ENCODE measurements around the gene TEDC2. TPM values are rescaled to one million over a fixed set of nuclear protein-coding genes. Genes with fewer than 3 reads are reported as not detected.

Gene TEDC2
- total RNA-seq, 1 donor from 2014 or later, result not detected

DNA sequence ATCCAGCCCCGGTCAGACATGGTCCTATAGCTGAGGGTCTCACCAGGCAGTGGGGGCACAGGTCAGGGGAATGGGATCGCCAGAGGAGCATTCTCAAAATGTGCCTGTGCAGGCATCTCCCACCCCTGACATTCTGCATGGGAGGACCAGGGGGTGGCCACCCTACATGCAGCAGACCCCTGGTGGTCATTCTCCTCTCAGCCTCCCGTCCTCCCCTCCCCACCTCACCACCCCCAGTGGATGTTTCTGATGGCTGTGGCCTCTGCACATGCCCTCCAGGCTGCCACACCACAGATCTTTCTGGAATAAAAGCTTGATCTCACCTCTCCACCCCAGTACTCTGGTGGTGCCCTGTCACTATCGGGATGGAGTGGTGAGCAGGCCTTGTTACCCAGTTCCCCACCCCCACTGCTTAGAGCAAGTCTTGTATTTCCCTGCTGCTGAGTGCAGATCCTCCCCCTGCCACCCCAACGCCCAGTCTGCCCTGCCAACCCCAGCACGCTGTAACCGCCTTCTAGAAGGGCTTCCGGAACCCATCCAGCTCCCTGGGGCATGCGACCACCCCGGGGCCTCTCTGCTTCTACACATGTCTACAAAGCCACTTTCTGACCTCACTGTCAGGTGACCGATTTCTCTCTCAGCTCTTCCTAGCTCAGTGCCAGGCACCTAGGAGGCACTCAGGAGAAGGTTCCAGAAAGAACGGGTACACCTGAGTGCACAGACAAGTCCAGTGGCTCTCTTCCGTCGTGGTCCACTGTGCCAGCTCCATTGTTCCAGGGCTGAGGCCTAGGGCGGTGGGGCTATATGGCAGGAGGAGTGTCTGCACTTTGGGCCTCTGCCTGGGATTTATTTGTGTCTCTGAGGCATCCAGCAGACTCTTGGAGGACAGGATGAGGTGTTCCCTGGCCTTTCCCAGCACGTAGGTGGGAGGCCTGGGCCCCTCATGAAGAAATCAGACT lies 24.3 kb downstream of the TEDC2 start:
- no peak for DNase-seq (ENCODE audit: low spot score in 2 of 2)
- H3K4me3 ChIP-seq, result no peak overlapping the region
- no peak overlapping the region for H3K27ac ChIP-seq
- no peaks in the 10 kb centered on the region for H3K27me3 ChIP-seq
- intact Hi-C loops (cut with DNase I), result no loop called here
- no peaks in the 10 kb centered on the region for H3K36me3 ChIP-seq
- no peaks in the 10 kb centered on the region for H3K9me3 ChIP-seq
- H3K4me1 ChIP-seq, result peaks cover 8 to 17% of the 10 kb centered on the region in 2 donors
- TF ChIP-seq, protein P1, sequence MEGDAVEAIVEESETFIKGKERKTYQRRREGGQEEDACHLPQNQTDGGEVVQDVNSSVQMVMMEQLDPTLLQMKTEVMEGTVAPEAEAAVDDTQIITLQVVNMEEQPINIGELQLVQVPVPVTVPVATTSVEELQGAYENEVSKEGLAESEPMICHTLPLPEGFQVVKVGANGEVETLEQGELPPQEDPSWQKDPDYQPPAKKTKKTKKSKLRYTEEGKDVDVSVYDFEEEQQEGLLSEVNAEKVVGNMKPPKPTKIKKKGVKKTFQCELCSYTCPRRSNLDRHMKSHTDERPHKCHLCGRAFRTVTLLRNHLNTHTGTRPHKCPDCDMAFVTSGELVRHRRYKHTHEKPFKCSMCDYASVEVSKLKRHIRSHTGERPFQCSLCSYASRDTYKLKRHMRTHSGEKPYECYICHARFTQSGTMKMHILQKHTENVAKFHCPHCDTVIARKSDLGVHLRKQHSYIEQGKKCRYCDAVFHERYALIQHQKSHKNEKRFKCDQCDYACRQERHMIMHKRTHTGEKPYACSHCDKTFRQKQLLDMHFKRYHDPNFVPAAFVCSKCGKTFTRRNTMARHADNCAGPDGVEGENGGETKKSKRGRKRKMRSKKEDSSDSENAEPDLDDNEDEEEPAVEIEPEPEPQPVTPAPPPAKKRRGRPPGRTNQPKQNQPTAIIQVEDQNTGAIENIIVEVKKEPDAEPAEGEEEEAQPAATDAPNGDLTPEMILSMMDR (IDR thresholded peaks at IDR 0.05), result no peak

DNA sequence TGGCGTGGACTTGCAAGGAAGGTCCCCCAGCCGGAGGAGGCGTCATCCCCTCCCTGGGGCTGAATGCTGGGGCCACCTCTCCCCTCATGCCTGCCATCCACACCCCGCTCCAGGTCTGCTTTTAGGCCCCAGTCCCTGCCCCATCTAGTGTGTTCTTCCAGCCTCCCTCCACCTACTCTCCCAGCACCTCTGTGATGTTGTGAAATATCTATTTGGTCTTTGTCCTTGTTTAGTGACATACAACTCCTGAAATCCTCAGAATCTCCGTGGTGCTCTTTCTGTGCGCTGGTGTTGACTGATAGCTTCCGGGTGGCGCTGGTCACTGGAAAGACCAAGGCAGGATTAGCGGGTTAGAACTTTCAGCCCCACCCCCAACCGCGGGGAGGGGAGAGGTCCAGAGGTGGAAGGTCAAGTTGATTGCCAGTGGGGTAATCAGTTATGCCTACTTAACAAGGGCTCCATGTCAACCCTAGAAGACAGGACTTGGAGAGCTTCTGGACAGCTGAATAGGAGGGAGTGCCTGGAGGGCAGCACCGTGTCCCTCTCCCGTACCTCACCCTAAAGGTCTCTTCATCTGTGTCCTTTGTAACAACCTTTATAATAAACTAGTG lies 25.1 kb downstream of the TEDC2 start:
- Histone ChIP-seq H3K4me3 (no peak overlapping the region), H3K27ac (no peak overlapping the region), H3K27me3 (no peaks in the 10 kb centered on the region), H3K36me3 (no peaks in the 10 kb centered on the region), H3K9me3 (no peaks in the 10 kb centered on the region), H3K4me1 (peaks cover 8 to 17% of the 10 kb centered on the region in 2 donors)
- intact Hi-C loops (cut with DNase I), result no loop called here
- TF ChIP-seq, protein P1 (IDR thresholded peaks at IDR 0.05), result no peak
- DNase-seq (ENCODE audit: low spot score in 2 of 2), result no peak

DNA sequence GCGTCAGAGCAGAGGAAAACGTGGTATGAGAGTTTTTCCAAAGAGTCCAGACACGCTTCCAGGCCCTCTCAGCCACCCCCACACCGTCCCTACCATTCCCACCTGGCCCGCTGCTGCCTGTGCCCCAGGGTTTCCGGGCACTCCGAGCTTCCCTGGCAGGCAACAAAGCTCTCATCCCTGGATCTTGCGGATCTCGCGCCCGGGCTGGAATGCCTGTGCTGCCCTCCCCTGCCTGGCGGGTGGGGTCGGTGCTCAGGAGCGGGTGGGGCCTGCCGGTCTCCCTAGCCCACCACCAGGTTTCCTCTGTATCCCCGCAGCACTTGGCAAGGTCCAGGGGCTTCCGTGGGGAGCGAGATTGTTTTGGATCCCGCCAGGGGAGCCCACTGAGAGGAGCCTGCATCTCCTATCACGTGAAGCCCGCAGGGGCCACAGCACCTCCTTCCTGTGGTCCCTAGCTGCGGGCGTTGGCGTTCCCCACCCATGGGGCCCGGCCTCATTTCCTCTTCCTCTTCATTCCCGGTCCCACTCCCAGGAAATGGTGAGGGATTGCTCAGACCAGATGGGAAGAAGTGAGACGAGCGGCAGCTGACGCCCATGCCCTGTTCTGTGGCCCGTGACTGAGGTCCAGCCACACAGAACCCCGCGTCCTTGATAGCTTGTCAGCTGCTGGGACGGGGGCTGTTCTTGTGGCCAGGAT lies 26.1 kb downstream of the TEDC2 start:
- H3K4me3 ChIP-seq, result no peak overlapping the region

DNA sequence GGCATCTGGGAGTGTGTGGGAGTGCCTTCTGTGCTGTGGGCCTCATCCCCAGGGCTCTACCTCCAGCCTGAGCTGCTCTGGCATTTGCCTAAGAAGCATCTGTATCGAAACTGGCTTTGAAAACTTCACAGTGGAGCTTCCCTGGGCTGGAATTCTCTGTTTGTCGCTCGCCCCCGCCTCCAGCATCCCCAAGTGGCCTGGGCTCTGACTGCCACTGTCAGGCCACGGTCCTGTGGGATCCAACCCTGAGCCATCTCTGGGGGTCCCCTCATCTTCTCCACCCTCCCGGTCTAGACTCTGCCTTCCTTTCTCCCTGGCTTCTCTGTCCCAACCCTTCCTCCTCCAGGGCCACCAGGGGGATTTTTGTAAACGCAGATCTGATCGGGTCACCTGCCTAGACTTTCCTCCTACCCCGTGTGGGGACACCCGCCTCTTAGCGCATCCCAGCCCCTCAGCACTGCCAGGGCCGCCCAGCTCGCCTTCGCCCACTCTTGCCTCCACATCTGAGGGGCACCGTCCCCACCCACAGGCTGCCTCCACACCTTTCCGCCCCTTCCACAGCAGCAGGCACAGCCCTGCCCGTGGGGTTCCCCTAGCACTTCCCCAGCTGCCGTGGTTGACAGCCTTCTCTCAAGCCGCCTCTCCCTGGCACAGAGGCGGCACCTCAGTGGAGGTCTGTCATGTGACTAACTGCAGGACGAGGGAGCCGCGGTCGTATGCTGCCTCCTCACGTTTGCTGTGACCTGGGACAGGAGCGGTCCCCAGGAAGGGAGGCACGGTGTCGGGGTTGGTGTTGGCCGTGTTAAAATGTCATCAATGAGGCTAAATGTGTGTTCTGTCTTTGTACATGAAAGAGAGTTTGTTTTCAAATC lies 27.0 kb downstream of the TEDC2 start:
- TF ChIP-seq, protein P1 (IDR thresholded peaks at IDR 0.05), result no peak
- intact Hi-C loops (cut with DNase I), result no loop called here
- no peaks in the 10 kb centered on the region for H3K27me3 ChIP-seq
- H3K4me3 ChIP-seq, result no peak overlapping the region
- no peaks in the 10 kb centered on the region for H3K36me3 ChIP-seq
- H3K27ac ChIP-seq, result no peak overlapping the region
- H3K9me3 ChIP-seq, result no peaks in the 10 kb centered on the region
- peaks cover 8 to 17% of the 10 kb centered on the region in 2 donors for H3K4me1 ChIP-seq
- no peak for DNase-seq (ENCODE audit: low spot score in 2 of 2)

More for the DNA sequence above, 26.1 kb downstream of the TEDC2 start:
- intact Hi-C loops (cut with DNase I), result no loop called here
- no peak overlapping the region for H3K27ac ChIP-seq
- DNase-seq (ENCODE audit: low spot score in 2 of 2), result no peak
- TF ChIP-seq, protein P1 (IDR thresholded peaks at IDR 0.05), result no peak
- no peaks in the 10 kb centered on the region for H3K27me3 ChIP-seq
- H3K4me1 ChIP-seq, result peaks cover 8 to 17% of the 10 kb centered on the region in 2 donors
- H3K9me3 ChIP-seq, result no peaks in the 10 kb centered on the region
- no peaks in the 10 kb centered on the region for H3K36me3 ChIP-seq

DNA sequence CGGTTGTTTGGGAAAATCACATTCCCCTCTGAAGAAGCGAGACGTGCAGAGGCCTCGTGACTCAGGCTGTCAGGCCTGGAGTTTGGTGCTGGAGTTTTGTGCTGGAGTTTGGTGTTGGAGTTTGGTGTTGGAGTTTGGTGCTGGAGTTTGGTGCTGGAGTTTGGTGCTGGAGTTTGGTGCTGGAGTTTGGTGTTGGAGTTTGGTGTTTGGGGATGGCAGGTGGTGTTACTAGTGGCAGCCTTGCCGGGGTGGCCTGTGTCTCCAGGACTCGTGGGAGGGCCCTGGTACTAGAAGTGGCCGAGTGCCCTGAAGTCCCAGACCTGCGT lies 27.6 kb downstream of the TEDC2 start:
- peaks cover 7 to 15% of the 10 kb centered on the region in 2 donors for H3K4me1 ChIP-seq
- no peak overlapping the region for H3K27ac ChIP-seq
- no peak overlapping the region for H3K4me3 ChIP-seq
- H3K9me3 ChIP-seq, result no peaks in the 10 kb centered on the region
- TF ChIP-seq, protein P1 (IDR thresholded peaks at IDR 0.05), result no peak
- no peaks in the 10 kb centered on the region for H3K27me3 ChIP-seq
- no peaks in the 10 kb centered on the region for H3K36me3 ChIP-seq
- no peak for DNase-seq (ENCODE audit: low spot score in 2 of 2)
- intact Hi-C loops (cut with DNase I), result no loop called here

All from ascending aorta (tissue), 2 donors.